Left hindlimb (tissue), 1 donor: ENCODE data around the gene KRT26.
"Not testable (repeated sequence)": the region's sequence is repeated elsewhere in the genome, so short reads cannot be mapped to it uniquely, and the experiment has no call there.

Experiments used
- DNase-seq: peaks from one replicate; pipeline ENCODE4 v3.0.0-alpha.2; 2018

KRT26 gene, protein sequence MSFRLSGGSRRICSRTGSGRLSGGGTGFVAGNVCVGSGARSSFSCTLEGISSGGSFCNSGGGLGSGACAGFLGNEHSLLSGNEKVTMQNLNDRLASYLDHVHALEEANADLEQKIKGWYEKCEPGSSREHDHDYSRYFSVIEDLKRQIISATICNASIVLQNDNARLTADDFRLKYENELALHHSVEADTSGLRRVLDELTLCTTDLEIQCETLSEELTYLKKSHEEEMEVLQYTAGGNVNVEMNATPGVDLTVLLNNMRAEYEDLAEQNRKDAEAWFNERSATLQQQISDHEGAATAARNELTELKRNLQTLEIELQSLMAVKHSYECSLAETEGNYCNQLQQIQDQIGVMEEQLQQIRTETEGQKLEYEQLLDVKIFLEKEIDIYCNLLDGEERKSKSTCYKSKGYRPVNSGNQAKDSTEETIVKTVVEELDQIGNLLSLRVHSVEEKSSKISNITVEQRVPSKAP

GRCh38 chr17:40772101-40772500 is at the start of gene KRT26:
TSS of gene KRT26 (minus strand) at chr17:40772201. CDS start at chr17:40772113, 88 bp downstream.
- no peak for DNase-seq

GRCh38 chr17:40821536-40821935 is 49.5 kb upstream of the KRT26 start:
- DNase-seq = no peak

- DNase-seq = no peak
Observed at GRCh38 chr17:40820228-40820838, 48.3 kb upstream of the KRT26 start.

DNA sequence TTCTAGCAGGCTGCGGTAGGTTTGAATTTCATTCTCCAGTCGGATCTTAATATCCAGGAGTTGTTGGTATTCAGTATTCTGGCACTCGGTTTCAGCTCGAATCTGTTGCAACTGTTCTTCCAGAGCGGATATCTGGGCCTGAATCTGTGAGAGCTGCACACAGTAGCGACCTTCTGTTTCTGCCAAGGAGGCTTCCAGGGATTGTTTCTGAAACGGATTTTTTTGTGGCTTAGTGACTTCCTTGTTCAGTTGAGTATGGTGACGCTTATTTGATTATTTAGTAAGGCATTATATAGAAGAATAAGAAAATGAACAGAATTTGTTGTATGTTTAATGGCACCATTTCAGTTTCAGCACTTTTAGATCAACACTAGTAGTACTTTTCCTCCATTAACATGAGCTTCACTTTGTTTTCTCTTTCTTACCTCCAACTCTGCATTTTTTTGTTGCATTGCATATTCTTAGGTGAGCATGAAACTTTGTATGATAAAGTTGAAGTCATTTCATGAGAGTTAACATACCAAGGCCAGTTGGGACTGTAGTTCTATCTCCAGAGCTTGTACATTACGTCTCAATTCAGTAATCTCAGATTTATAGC is 47.6 kb upstream of the KRT26 start:
- DNase-seq = no peak

GRCh38 chr17:40818733-40819527 is 46.9 kb upstream of the KRT26 start:
- peak; percentile 91 for DNase-seq

GRCh38 chr17:40818343-40818732 is 46.3 kb upstream of the KRT26 start:
- DNase-seq = no peak

DNA sequence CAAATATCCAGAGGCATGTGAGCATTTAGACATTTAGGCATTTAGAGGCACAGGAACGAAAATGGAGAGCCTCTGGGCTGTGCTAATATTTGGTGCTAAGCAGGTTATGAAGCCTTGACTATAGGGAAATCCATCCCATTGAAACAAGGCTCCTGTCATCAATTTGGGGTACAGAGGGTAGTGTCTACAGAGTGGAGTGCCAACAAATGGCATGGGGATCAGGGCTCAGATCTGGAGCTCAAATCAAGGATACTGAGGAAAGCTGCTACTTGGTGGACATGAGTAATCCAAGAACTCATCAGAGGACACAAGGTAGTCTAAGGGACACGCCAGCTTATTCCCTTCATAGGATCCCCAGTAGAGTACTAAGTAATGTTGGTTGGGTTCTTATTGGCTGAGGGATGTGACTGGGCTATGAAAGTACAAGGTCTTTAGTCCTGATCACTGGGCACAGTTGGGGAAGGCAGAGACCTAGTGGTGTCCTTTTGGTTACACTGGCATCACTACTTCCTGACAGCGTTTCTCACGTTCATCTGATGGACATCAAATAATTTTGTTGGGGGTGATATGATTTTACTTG is 45.2 kb upstream of the KRT26 start:
- no peak for DNase-seq

DNA sequence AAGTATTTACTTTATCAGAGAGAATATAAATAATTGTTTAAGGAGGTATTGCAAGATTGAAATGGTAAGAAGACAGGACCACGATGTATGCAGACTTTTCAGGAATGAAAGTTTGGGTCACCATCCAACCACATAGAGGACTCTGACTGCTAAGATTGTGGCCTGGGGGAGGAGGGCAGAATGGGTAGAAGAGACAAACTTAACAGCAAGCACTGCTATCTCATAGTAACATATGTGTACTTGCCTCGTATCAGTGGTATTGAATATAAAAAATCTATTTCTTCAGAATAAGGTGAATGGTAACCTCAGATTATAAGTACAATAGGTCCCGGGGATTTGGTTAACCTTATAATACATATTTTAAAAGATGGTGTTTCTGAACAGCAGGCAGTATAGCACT is 44.6 kb upstream of the KRT26 start:
- DNase-seq = no peak

GRCh38 chr17:40815381-40815780 is 43.4 kb upstream of the KRT26 start:
- no peak for DNase-seq

DNA sequence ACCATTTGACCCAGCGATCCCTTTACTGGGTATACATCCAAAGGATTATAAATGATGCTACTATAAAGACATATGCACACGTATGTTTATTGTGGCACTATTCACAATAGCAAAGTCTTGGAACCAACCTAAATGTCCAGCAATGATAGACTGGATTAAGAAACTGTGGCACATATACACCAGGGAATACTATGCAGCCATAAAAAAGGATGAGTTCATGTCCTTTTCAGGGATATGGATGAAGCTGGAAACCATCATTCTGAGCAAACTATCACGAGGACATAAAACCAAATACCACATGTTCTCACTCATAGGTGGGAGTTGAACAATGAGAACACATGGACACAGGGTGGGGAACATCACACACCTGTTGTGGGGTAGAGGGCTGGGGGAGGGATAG is 42.7 kb upstream of the KRT26 start:
- not testable (repeated sequence) for DNase-seq

GRCh38 chr17:40813804-40814203 is 41.8 kb upstream of the KRT26 start:
- DNase-seq = no peak

DNA sequence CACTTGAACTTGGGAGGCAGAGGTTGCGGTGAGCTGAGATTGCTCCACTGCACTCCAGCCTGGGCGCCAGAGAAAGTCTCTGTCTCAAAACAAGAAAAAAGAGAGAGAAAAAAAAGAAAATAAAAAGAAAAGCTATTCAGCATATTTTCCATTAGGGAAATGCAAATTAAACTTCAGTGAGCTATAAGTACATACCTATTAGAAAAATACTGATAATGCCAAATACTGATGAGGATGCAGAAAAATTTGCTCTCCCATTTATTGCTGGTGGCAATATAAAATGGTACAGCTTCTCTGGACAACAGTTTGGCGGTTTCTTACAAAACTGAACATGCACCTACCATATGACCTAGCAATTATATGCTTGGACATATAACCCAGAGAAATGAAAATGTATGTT is 40.6 kb upstream of the KRT26 start:
- DNase-seq = no peak

GRCh38 chr17:40810494-40810893 is 38.5 kb upstream of the KRT26 start:
- no peak for DNase-seq

GRCh38 chr17:40809721-40810421 is 37.9 kb upstream of the KRT26 start:
- DNase-seq = no peak

DNA sequence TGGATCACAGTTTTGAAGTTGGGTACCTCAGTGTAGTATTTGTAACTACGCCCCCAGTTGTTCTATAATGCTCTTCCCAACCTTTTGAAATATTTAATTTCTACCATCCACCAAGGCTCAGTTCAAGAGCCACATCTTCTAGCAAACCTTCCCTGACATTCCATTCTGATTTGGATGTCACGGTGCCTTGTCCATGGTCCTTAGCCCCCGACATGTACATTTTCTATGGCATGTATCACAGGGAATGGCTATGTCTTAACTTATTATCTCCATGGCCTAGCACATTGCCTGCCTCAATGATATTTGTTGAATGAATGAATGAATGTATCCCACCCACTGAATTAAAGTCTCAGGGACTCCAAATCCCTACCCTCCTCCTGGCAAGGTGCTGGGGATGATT is 34.1 kb upstream of the KRT26 start:
- DNase-seq = no peak

GRCh38 chr17:40803617-40804082 is 31.6 kb upstream of the KRT26 start:
- DNase-seq = peak; percentile 76

DNA sequence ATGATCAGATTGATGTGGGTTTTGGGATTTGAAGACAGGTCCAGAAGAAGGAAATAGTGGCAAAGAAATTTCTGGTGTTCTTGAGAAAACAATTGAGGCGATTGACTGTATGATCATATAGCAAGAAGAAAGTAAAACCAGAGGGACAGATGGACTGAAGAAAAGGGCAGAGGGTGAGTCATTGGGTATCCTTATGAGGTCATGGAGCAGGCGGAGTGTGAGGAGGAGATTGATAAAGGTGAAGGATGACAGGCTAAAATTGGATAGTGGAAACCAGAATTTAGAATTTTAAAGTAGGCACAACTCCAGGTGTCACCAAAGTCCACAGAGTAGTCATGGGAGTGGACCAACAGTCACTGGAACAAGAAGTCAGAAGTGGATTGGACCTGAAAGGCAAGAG is 29.2 kb upstream of the KRT26 start:
- DNase-seq = no peak

DNA sequence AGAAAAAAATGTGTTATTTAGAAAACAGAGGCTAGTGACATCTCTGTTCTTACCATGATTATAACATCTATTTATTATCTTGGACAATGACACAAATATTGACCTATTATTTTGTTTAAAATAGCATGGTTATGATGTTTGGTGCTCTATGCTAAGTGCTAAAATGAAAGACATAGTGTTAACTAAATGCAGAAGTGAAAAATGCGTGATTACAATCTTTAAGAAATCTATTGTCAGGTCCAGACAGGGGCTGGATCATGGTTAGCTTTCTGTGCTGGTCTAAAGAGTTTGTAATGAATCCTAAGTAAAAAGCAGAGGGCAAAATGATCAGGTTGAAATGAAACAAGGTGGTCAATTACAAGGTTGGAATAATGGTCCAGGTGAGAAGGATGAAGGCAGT is 28.4 kb upstream of the KRT26 start:
- DNase-seq = no peak

DNA sequence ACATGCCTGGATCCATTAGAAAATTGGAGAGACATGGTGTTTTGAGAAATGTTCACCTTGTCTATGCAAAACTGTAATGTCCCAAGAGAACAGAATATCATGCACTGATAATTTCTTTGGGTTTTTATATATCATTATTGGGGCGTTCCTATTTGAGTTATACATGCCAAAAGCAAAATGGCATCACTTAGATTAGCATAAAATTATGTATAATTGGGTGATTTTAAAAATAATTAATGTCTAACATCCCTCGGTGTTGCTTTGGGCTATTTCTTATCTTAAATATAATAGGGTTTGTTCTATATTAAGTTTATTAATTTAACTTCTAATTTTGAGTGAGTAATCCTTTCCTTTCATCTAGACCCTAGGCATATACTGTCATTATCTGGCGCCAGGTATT is 27.9 kb upstream of the KRT26 start, which contains the start of gene KRT28:
Gene KRT28, minus strand, starts transcription at position 101 of the 400 bp plus-strand sequence. Its CDS starts 66 bp downstream, at position 35.
- no peak for DNase-seq

DNA sequence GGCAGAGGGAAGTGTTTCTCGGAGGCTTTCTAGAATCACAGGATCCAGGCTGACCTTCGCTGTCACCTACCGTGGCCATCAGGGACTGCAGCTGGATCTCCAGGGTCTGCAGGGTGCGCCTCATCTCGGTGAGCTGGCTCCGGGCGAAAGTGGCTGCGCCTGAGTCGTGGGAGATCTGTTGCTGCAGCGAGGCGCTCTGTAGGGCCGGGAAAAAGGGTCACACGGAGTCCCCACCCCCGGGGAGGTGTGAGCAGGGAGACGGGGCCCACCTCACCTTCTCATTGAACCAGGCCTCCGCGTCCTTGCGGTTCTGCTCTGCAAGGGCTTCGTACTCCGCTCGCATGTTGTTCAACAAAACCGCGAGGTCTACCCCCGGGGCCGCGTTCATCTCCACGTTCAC is 24.8 kb upstream of the KRT26 start:
- DNase-seq = no peak

DNA sequence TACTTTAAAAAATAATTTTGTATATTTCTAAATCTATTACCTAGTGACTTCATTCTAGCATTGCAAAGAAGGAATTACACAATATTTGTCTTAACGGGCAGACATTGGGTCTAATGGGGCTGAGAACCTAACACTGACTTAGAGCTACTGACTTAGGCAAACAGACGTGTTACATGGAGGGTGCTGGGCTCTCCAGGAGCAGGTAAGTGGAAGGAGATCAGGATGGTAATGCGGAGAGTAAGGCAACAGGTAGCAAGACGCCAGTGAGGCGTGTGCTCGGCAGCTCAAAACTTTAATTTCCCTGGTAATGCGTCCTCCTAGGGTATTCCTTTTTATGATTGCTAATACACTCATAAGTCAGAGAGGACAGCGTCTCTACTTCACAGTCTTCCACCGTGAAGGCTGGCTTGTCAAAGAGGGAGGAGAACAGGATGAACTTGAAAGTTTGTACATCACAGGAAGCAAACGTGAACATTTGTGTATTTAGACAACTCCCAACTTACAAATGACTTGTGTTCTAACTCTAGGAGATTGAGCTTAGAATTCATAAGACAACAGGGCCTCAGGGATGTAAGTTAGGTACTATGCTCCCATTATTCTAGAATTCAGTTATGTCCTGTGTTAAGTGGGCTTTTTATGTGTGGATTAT is 23.1 kb upstream of the KRT26 start:
- no peak for DNase-seq
